Loucy (cell line): ENCODE results near the gene RAB38.

Experiments
- H2AFZ ChIP-seq: fragments of 200-600 bp; sonication (generic); 2 replicates; pipeline ENCODE4 v1.6.0; 2016; ENCODE audit warnings: antibody characterized with exemption, mild to moderate bottlenecking, low read length, moderate library complexity
- H3F3A ChIP-seq: fragments of 200-600 bp; 2 replicates; pipeline ENCODE4 v1.6.0; 2016; ENCODE audit warnings: antibody characterized with exemption, low read depth, mild to moderate bottlenecking
- H3K27me3 ChIP-seq: fragments of 200-600 bp; sonication (generic); 2 replicates; pipeline ENCODE4 v1.6.1; 2014; ENCODE audit warnings: low read length, mild to moderate bottlenecking; ENCODE audit not compliant: insufficient read depth, poor library complexity, severe bottlenecking
- H3K36me3 ChIP-seq: fragments of 200-600 bp; sonication (generic); 2 replicates; pipeline ENCODE4 v1.6.1; 2016; ENCODE audit warnings: low read length; ENCODE audit not compliant: insufficient read depth
- H3K4me1 ChIP-seq: fragments of 200-600 bp; sonication (generic); 2 replicates; pipeline ENCODE4 v1.5.1; 2014; ENCODE audit warnings: low read length, mild to moderate bottlenecking; ENCODE audit not compliant: insufficient read depth, poor library complexity, severe bottlenecking
- H3K4me2 ChIP-seq: fragments of 200-600 bp; sonication (generic); 2 replicates; pipeline ENCODE4 v1.6.0; 2014; ENCODE audit warnings: antibody characterized with exemption, low read length, low read depth, mild to moderate bottlenecking; ENCODE audit not compliant: poor library complexity, severe bottlenecking
- H3K4me3 ChIP-seq: fragments of 200-600 bp; sonication (generic); 2 replicates; pipeline ENCODE4 v1.5.1; 2014; ENCODE audit warnings: low read length, mild to moderate bottlenecking, mixed read lengths; ENCODE audit not compliant: poor library complexity, severe bottlenecking
- H3K79me2 ChIP-seq: fragments of 200-600 bp; sonication (generic); 2 replicates; pipeline ENCODE4 v1.6.1; 2014; ENCODE audit warnings: low read length; ENCODE audit not compliant: insufficient read depth
- H3K9ac ChIP-seq: fragments of 200-600 bp; sonication (generic); 2 replicates; pipeline ENCODE4 v1.6.0; 2014; ENCODE audit warnings: mild to moderate bottlenecking, low read depth, low read length, moderate library complexity; ENCODE audit not compliant: poor library complexity, severe bottlenecking
- H3K9me2 ChIP-seq: fragments of 200-600 bp; sonication (generic); replicated peaks from 2 replicates; pipeline ENCODE4 v1.6.1; 2016; ENCODE audit warnings: low read depth, low read length, mixed read lengths
- H3K9me3 ChIP-seq: fragments of 200-600 bp; sonication (generic); 2 replicates; pipeline ENCODE4 v1.6.1; 2014; ENCODE audit warnings: mild to moderate bottlenecking, antibody characterized with exemption, low read length, low read depth; ENCODE audit not compliant: insufficient read depth
- H4K20me1 ChIP-seq: fragments of 200-600 bp; sonication (generic); 2 replicates; pipeline ENCODE4 v1.6.0; 2014; ENCODE audit warnings: antibody characterized with exemption, low read length, mild to moderate bottlenecking; ENCODE audit not compliant: insufficient read depth, poor library complexity, severe bottlenecking
- CTCF ChIP-seq: fragments of 200-600 bp; sonication (generic); conservative IDR thresholded peaks from 2 replicates; pipeline ENCODE4 v1.5.1; 2014; ENCODE audit warnings: mild to moderate bottlenecking, antibody characterized with exemption, low read length
- EZH2phosphoT487 ChIP-seq: fragments of 200-600 bp; IDR thresholded peaks from 2 replicates; pipeline ENCODE4 v1.6.1; 2018; ENCODE audit warnings: antibody characterized with exemption, mild to moderate bottlenecking, moderate library complexity, borderline replicate concordance

The RAB38 gene

GRCh38 chr11:88064097-88064705 lies 111.0 kb downstream of the RAB38 start:
- Histone ChIP-seq H3K9me3 (no peaks in the 10 kb centered on the region), H4K20me1 (no peaks in the 10 kb centered on the region), H3K9me2 (no peaks in the 10 kb centered on the region), H3K4me3 (no peak overlapping the region), H2AFZ (no peak overlapping the region), H3K36me3 (no peaks in the 10 kb centered on the region), H3K9ac (no peak overlapping the region), H3F3A (no peaks in the 10 kb centered on the region), H3K4me2 (no peak overlapping the region), H3K27me3 (no peaks in the 10 kb centered on the region), H3K79me2 (no peaks in the 10 kb centered on the region), H3K4me1 (peaks cover 14% of the 10 kb centered on the region)
- TF ChIP-seq CTCF (no peak), EZH2phosphoT487 (no peak)
